HepG2 (cell line): ENCODE results near the gene DOCK4. TPM values are rescaled to one million over a fixed set of nuclear protein-coding genes. Genes with fewer than 3 reads are reported as not detected.

ENCODE experiments used
- ATAC-seq: fragments of 200-7000 bp; cut with Tn5 transposase; 3 replicates; pipeline ENCODE4 v1.9.1; 2020; ENCODE audit warnings: mild to moderate bottlenecking, moderate library complexity
- BruUV-seq: library from RNA; stranded (reverse); fragments of 400-500 nt; replicated peaks from 2 replicates; lab custom pipeline; 2021; lab: Mats Ljungman, UMichigan
- CTCF ChIA-PET: fragments of 300-600 bp; formaldehyde crosslinking; extraction: SDS; loops from one replicate; lab custom pipeline; 2021; ENCODE audit warnings: low total read pairs, inconsistent platforms, low intra/inter-chr PET ratio; lab: Yijun Ruan, JAX
- POLR2A ChIA-PET: fragments of 350-600 bp; sonication (Branson Sonifier 250); formaldehyde crosslinking; loops from one replicate; lab custom pipeline; 2020; ENCODE audit warnings: antibody characterized with exemption, inconsistent platforms; lab: Yijun Ruan, JAX
- DNase-seq: peaks from one replicate; pipeline ENCODE4 v3.0.0-alpha.2; 2015; ENCODE audit warnings: low spot score
- FAIRE-seq: peaks from 3 replicates; lab custom pipeline; 2011; peaks lifted over from hg19 to GRCh38; lab: Jason Lieb, UNC
- H2AFZ ChIP-seq: one replicate; pipeline ENCODE4 v1.6.1; 2011; ENCODE audit warnings: low read length, inconsistent platforms
- H3K27ac ChIP-seq: fragments of 300-600 bp; 3 replicates; pipeline ENCODE4 v1.8.0; 2011; ENCODE audit warnings: mixed run types, mild to moderate bottlenecking, mixed read lengths, low read length, inconsistent platforms; ENCODE audit not compliant: insufficient read depth; ENCODE audit errors: extremely low read length
- H3K27me3 ChIP-seq, 2 experiments: fragments of 200-600 bp in 1 of 2; 2 replicates in 1 of 2; 3 replicates in 1 of 2; pipeline versions ENCODE4 v1.6.0 to v1.8.0; 2011; ENCODE audit warnings: low read length in 2 of 2, mild to moderate bottlenecking in 2 of 2, moderate library complexity in 2 of 2, inconsistent platforms in 1 of 2; ENCODE audit not compliant: insufficient read depth in 2 of 2, control insufficient read depth in 1 of 2
- H3K36me3 ChIP-seq, 2 experiments: fragments of 200-600 bp in 1 of 2; replicated peaks in 1 of 2; 2 replicates in 1 of 2; 3 replicates in 1 of 2; pipeline versions ENCODE4 v1.5.1 to v1.8.0; 2011; ENCODE audit warnings: low read length in 2 of 2, inconsistent platforms in 1 of 2; ENCODE audit not compliant: insufficient read depth in 2 of 2, control insufficient read depth in 1 of 2
- H3K4me1 ChIP-seq: 2 replicates; pipeline ENCODE4 v1.5.1; 2012; ENCODE audit warnings: low read length, inconsistent platforms; ENCODE audit not compliant: insufficient read depth
- H3K4me2 ChIP-seq: 2 replicates; pipeline ENCODE4 v1.6.0; 2011; ENCODE audit warnings: low read depth, low read length, inconsistent platforms
- H3K4me3 ChIP-seq, 3 experiments: fragments of 200-600 bp in 1 of 3; sonication (generic), shearing (Covaris generic) in 1 of 3; replicated peaks in 1 of 3; 2 replicates each; pipeline ENCODE4 v1.5.1; 2011 to 2016; ENCODE audit warnings: low read length in 3 of 3, inconsistent platforms in 2 of 3, low read depth in 2 of 3, mild to moderate bottlenecking in 2 of 3, control low read depth in 1 of 3, mixed read lengths in 1 of 3; ENCODE audit not compliant: insufficient read depth in 1 of 3
- H3K79me2 ChIP-seq: one replicate; pipeline ENCODE4 v1.6.1; 2011; ENCODE audit warnings: low read length, inconsistent platforms; ENCODE audit not compliant: insufficient read depth
- H3K9ac ChIP-seq: 2 replicates; pipeline ENCODE4 v1.6.0; 2011; ENCODE audit warnings: mild to moderate bottlenecking, low read depth, low read length, inconsistent platforms; ENCODE audit not compliant: insufficient read depth
- H3K9me3 ChIP-seq: 2 replicates; pipeline ENCODE4 v1.5.1; 2012; ENCODE audit warnings: mild to moderate bottlenecking, low read length
- H4K20me1 ChIP-seq: 2 replicates; pipeline ENCODE4 v1.6.0; 2011; ENCODE audit warnings: inconsistent platforms, mild to moderate bottlenecking, low read length, moderate library complexity; ENCODE audit not compliant: insufficient read depth
- ATF4 ChIP-seq, 2 experiments: fragments of 450-650 bp in 1 of 2; sonication (generic) in 1 of 2; formaldehyde crosslinking; IDR thresholded peaks; 2 replicates each; pipeline versions ENCODE4 v1.5.0 to v1.8.0; 2020 to 2022; ENCODE audit warnings: mild to moderate bottlenecking in 1 of 2, missing genetic modification reagents in 1 of 2
- ELF3 ChIP-seq: IDR thresholded peaks from 2 replicates; pipeline ENCODE4 v1.6.1; 2016; ENCODE audit warnings: missing genetic modification reagents, missing compliant biosample characterization
- FOSL2 ChIP-seq: sonication (generic); formaldehyde crosslinking; IDR thresholded peaks from 2 replicates; pipeline ENCODE4 v1.4.0; 2020; ENCODE audit warnings: missing genetic modification reagents
- HOMEZ ChIP-seq: IDR thresholded peaks from 2 replicates; pipeline ENCODE4 v1.6.1; 2016; ENCODE audit warnings: low read depth
- LCORL ChIP-seq, 2 experiments: fragments of 450-650 bp in 1 of 2; sonication (generic) in 1 of 2; formaldehyde crosslinking in 1 of 2; IDR thresholded peaks; 2 replicates each; pipeline versions ENCODE4 v1.5.0 to v1.6.1; 2017 to 2020; ENCODE audit warnings: antibody characterized with exemption in 1 of 2, missing genetic modification reagents in 1 of 2
- MAFF ChIP-seq: IDR thresholded peaks from 2 replicates; pipeline ENCODE4 v1.6.1; 2011; ENCODE audit warnings: low read depth, low read length, improper control_type of control experiment
- PHF8 ChIP-seq: sonication (generic); formaldehyde crosslinking; IDR thresholded peaks from 2 replicates; pipeline ENCODE4 v1.5.0; 2020; ENCODE audit warnings: missing genetic modification reagents
- PPARG ChIP-seq: conservative IDR thresholded peaks from 2 replicates; pipeline ENCODE4 v1.6.1; 2016; ENCODE audit warnings: missing biosample characterization, missing genetic modification reagents
- ZNF121 ChIP-seq: sonication (generic); formaldehyde crosslinking; IDR thresholded peaks from 2 replicates; pipeline ENCODE4 v1.5.0; 2020; ENCODE audit warnings: mild to moderate bottlenecking, missing genetic modification reagents
- ZNF331 ChIP-seq: sonication (generic); formaldehyde crosslinking; IDR thresholded peaks from 2 replicates; pipeline ENCODE4 v1.4.0; 2020; ENCODE audit warnings: missing genetic modification reagents
- ZNF616 ChIP-seq: sonication (generic); formaldehyde crosslinking; IDR thresholded peaks from 2 replicates; pipeline ENCODE4 v1.5.0; 2020; ENCODE audit warnings: low read depth, mild to moderate bottlenecking, missing genetic modification reagents
- ZNF75D ChIP-seq: sonication (generic); formaldehyde crosslinking; IDR thresholded peaks from 2 replicates; pipeline ENCODE4 v1.8.1; 2023; ENCODE audit warnings: missing genetic modification reagents, mild to moderate bottlenecking, borderline replicate concordance
- ZNF780A ChIP-seq: sonication (generic); formaldehyde crosslinking; IDR thresholded peaks from 2 replicates; pipeline ENCODE4 v1.8.0; 2022; ENCODE audit warnings: mild to moderate bottlenecking, missing genetic modification reagents, moderate library complexity
- ZSCAN12 ChIP-seq: sonication (generic); formaldehyde crosslinking; IDR thresholded peaks from 2 replicates; pipeline ENCODE4 v1.9.0; 2021; ENCODE audit warnings: mild to moderate bottlenecking, missing genetic modification reagents
- WGBS: methylation state at CpG from one replicate; pipeline ENCODE4 v1.1.6; 2017; ENCODE audit warnings: low lambda C conversion rate; 5-methylcytosine and 5-hydroxymethylcytosine counted together
- in situ Hi-C: cut with HindIII; loops from 2 replicates; pipeline ENCODE4 v1.10.0; 2017; ENCODE audit warnings: low pct_unique_long_range_greater_than_20kb; ENCODE audit not compliant: extremely low pct_ligation_motif_present
- intact Hi-C: fragments of 100-400 bp; cut with micrococcal nuclease; formaldehyde crosslinking; loops from one replicate; pipeline ENCODE4 v1.10.0; 2022; ENCODE audit not compliant: unreplicated experiment
- polyA plus RNA-seq, 8 experiments: library from polyadenylated mRNA; depleted of rRNA in 3 of 8; stranded (reverse) in 7 of 8; unstranded in 1 of 8; fragments of >200 nt; fragmentation: Illumina TruSeq in 4 of 8; extraction: Trizol in 4 of 8; gene quantifications; 2 replicates each; pipeline versions ENCODE4 v1.2.1 to v1.2.3, GENCODE V29; 2011 to 2016; ENCODE audit warnings: low read depth in 4 of 8, missing spikeins in 1 of 8, mixed read lengths in 1 of 8; ENCODE audit not compliant: insufficient read depth in 1 of 8
- total RNA-seq, 5 experiments: library from RNA; depleted of rRNA; stranded (reverse); fragments of >200 nt; fragmentation: Illumina TruSeq; extraction: Trizol; gene quantifications; 2 replicates each; pipeline ENCODE4 v1.2.3, GENCODE V29; 2016; ENCODE audit warnings: low read depth in 1 of 5
- TF ChIP-seq, protein P1 (sequence below): sonication (generic); formaldehyde crosslinking; IDR thresholded peaks from 2 replicates; pipeline ENCODE4 v1.4.0; 2020; ENCODE audit warnings: missing genetic modification reagents

The DOCK4 gene
- total and polyA plus RNA-seq, 2 of the 13 experiments (the other 11 are each of a cell fraction or from before 2014, with no cell fraction given), result 13.5 to 17.4 TPM

- intact Hi-C loops (loop anchor here (10.0 kb wide), 1 partner anchor 200 kb away; the partner anchor contains the start of genes DOCK4 and ZNF277), in situ Hi-C loops (no loop called here)
- Histone ChIP-seq H2AFZ (no peak overlapping the region), H3K27ac (no peak overlapping the region), H3K4me1 (peaks cover 26% of the 10 kb centered on the region), H3K4me2 (no peak overlapping the region), H3K4me3 (no peak overlapping the region), H3K9ac (no peak overlapping the region), H3K9me3 (no peaks in the 10 kb centered on the region), H3K79me2 (no peaks in the 10 kb centered on the region), H3K36me3 (no peaks in the 10 kb centered on the region; a peak in 1 of 5 replicates), H4K20me1 (peaks cover 7% of the 10 kb centered on the region; the same call in 1 of the 2 replicates), H3K27me3 (no peaks in the 10 kb centered on the region)
- CTCF ChIA-PET, result no interaction called here
- no TSS peak for BruUV-seq
- FAIRE-seq (no peak), DNase-seq (no peak), ATAC-seq (no peak)
- TF ChIP-seq ZSCAN12 (CRISPR knock-in tag) (no peak), PHF8 (no peak), ZNF331 (CRISPR knock-in tag) (no peak), LCORL (IDR thresholded peaks at IDR 0.05) (no peak), LCORL (CRISPR knock-in tag; IDR thresholded peaks at IDR 0.05) (0 out of 2 replicates have a peak, but pooled peaks have one; percentile 22)
- 83% methylated on average over 1 of the region's 1 CpG for WGBS
- POLR2A ChIA-PET, result no interaction called here
These were observed 200.9 kb downstream of the DOCK4 start for GRCh38 chr7:112005205-112005775.

DNA sequence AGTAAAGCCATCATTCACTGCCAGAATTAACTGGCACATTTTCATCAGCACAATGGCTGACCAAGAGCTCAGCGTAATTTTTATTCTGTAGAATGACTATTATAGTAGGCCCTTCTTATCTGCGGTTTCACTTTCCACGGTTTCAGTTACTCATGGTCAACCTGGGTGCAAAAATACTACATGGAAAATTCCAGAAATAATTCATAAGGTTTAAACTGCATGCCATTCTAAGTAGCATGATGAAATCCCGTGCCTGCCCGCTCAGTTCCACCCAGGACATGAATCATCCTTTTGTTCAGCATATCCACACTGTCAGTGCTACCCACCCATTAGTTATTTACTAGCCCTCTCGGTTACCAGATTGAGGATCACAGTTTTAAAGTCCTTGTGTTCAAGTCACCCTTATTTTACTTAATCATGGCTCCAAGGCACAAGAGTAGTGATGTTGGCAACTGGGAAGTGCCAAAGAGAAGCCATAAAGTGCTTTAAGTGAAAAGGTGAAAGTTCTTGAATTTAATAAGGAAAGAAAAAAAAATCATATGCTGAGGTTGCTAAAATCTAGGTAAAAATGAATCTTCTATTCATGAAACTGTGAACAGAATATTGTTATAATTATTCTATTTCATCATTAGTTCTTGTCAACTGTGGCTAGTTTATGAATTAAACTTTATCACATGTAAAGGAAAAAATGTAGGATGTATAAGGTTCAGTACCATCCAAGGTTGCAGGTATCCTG is 204.9 kb downstream of the DOCK4 start:
- Histone ChIP-seq H3K9ac (no peak overlapping the region), H3K4me2 (no peak overlapping the region), H3K27ac (no peak overlapping the region), H3K79me2 (no peaks in the 10 kb centered on the region), H3K36me3 (no peaks in the 10 kb centered on the region; a peak in 1 of 5 replicates), H3K4me1 (peaks cover 21% of the 10 kb centered on the region), H4K20me1 (peaks cover 6% of the 10 kb centered on the region; the same call in 1 of the 2 replicates), H3K4me3 (no peak overlapping the region), H2AFZ (no peak overlapping the region), H3K9me3 (no peaks in the 10 kb centered on the region), H3K27me3 (no peaks in the 10 kb centered on the region)
- 96% methylated on average over 6 of the region's 6 CpGs for WGBS
- peak; percentile 26 for DNase-seq
- in situ Hi-C loops, result no loop called here
- ChIA-PET POLR2A (no interaction called here), CTCF (no interaction called here)
- intact Hi-C loops, result loop anchor here (10.0 kb wide), 1 partner anchor 204 kb away; the partner anchor contains the start of genes DOCK4 and ZNF277
- no TSS peak for BruUV-seq
- no peak for ATAC-seq
- FAIRE-seq, result no peak
- TF ChIP-seq ZNF121 (no peak), FOSL2 (CRISPR knock-in tag) (peak; percentile 59), PPARG (no peak), ZNF780A (no peak), MAFF (peak; percentile 36; the same call in 1 of the 2 replicates), ATF4 (CRISPR knock-in tag; IDR thresholded peaks at IDR 0.05) (peak in 1 of 2 experiments; percentile 48; a peak in 1 of 4 replicates), HOMEZ (CRISPR knock-in tag) (peak; percentile 57; the same call in 1 of the 2 replicates), ZNF75D (CRISPR knock-in tag) (no peak), ZNF616 (no peak), ELF3 (no peak)
- TF ChIP-seq, protein P1, sequence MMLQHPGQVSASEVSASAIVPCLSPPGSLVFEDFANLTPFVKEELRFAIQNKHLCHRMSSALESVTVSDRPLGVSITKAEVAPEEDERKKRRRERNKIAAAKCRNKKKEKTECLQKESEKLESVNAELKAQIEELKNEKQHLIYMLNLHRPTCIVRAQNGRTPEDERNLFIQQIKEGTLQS (CRISPR knock-in tag), result no peak
